Fibroblast of the aortic adventitia (primary cell): ENCODE data around the gene DOCK9. TPM values are rescaled to one million over a fixed set of nuclear protein-coding genes. Genes with fewer than 3 reads are reported as not detected.

Experiments
- DNase-seq: peaks from one replicate; pipeline ENCODE4 v3.0.0-alpha.2; 2010; ENCODE audit warnings: low read depth
- H3K4me3 ChIP-seq: 2 replicates; pipeline ENCODE4 v1.5.1; 2011; ENCODE audit warnings: low read depth, mild to moderate bottlenecking, control low read depth, low read length, moderate library complexity
- CTCF ChIP-seq: IDR thresholded peaks from 2 replicates; pipeline ENCODE4 v1.5.1; 2011; ENCODE audit warnings: mild to moderate bottlenecking, low read length, control low read depth, inconsistent platforms; ENCODE audit not compliant: insufficient read depth
- total RNA-seq: library from RNA; depleted of rRNA; stranded (reverse); fragments of >200 nt; gene quantifications from 2 replicates; pipeline ENCODE4 v1.2.3, GENCODE V29; 2012; ENCODE audit warnings: low replicate concordance

The DOCK9 gene
- total RNA-seq, 1 donor = 28.1 TPM

- H3K4me3 ChIP-seq = no peak overlapping the region
- no peak for DNase-seq
- TF ChIP-seq CTCF = no peak
These were observed 181.1 kb downstream of the DOCK9 start for GRCh38 chr13:98796798-98797197.

GRCh38 chr13:98796191-98796590, 181.7 kb downstream of the DOCK9 start:
- no peak overlapping the region for H3K4me3 ChIP-seq
- DNase-seq = no peak
- TF ChIP-seq CTCF = no peak

- DNase-seq = no peak
- TF ChIP-seq CTCF = no peak
- no peak overlapping the region for H3K4me3 ChIP-seq
These were observed 182.6 kb downstream of the DOCK9 start for GRCh38 chr13:98795220-98795619.

- TF ChIP-seq CTCF = no peak
- DNase-seq = no peak
- H3K4me3 ChIP-seq = no peak overlapping the region
These were observed 183.4 kb downstream of the DOCK9 start for GRCh38 chr13:98794498-98794897.

- DNase-seq = no peak
- H3K4me3 ChIP-seq = no peak overlapping the region
- TF ChIP-seq CTCF = no peak
These were observed 184.9 kb downstream of the DOCK9 start for GRCh38 chr13:98792785-98793495.

GRCh38 chr13:98792321-98792720, 185.5 kb downstream of the DOCK9 start:
- no peak for DNase-seq
- no peak overlapping the region for H3K4me3 ChIP-seq
- no peak for TF ChIP-seq CTCF

GRCh38 chr13:98791611-98792010, 186.3 kb downstream of the DOCK9 start:
- no peak for DNase-seq
- no peak for TF ChIP-seq CTCF
- no peak overlapping the region for H3K4me3 ChIP-seq
